Measurements from ENCODE around the gene TTLL5.
"Not testable (repeated sequence)": the region's sequence is repeated elsewhere in the genome, so short reads cannot be mapped to it uniquely, and the experiment has no call there.

Gene TTLL5

GRCh38 chr14:75917322-75917945, 256.4 kb downstream of the TTLL5 start:
- Histone ChIP-seq H2BK15ac (replicated peaks; ENCODE audit: low read depth) (no peak overlapping the region), H3K4ac (ENCODE audit: low read depth, low read length) (no peak overlapping the region), H3K27ac (ENCODE audit: low read depth, low read length) (no peak overlapping the region), H2BK5ac (ENCODE audit: low read length) (no peak overlapping the region), H3K4me1 (ENCODE audit: control insufficient read depth, low read depth, low read length) (peaks cover 9% of the 10 kb centered on the region), H4K5ac (ENCODE audit: low read length) (no peak overlapping the region), H3K23ac (ENCODE audit: low read length) (no peak overlapping the region), H3K79me1 (ENCODE audit: low read length) (no peaks in the 10 kb centered on the region), H3K4me2 (ENCODE audit: low read length) (no peak overlapping the region), H4K8ac (ENCODE audit: low read depth, low read length) (no peak overlapping the region), H3K79me2 (ENCODE audit: control insufficient read depth, insufficient read depth, low read length) (no peaks in the 10 kb centered on the region), H3K56ac (ENCODE audit: low read length) (peak overlapping the region; percentile 51), H3K27me3 (ENCODE audit: insufficient read depth, low read length, poor library complexity) (no peaks in the 10 kb centered on the region), H3K4me3 (ENCODE audit: low read length) (no peak overlapping the region), H3K36me3 (ENCODE audit: control insufficient read depth, insufficient read depth, low read length) (no peaks in the 10 kb centered on the region), H3K18ac (ENCODE audit: low read length) (no peak overlapping the region), H2BK120ac (ENCODE audit: low read depth, low read length) (no peak overlapping the region), H3K9ac (ENCODE audit: low read length) (peak overlapping the region; percentile 6), H2AK5ac (ENCODE audit: low read length) (no peak overlapping the region)
- DNase-seq: peak; percentile 79
- WGBS (ENCODE audit: extremely low coverage, insufficient coverage, low lambda C conversion rate): no CpG with 5 or more reads among the region's 10 CpGs

- H3K18ac ChIP-seq (ENCODE audit: low read length): no peak overlapping the region
- peak overlapping the region; percentile 0 for H3K56ac ChIP-seq (ENCODE audit: low read length)
- H3K23ac ChIP-seq (ENCODE audit: low read length): no peak overlapping the region
- no peak overlapping the region for H3K4me2 ChIP-seq (ENCODE audit: low read length)
- H3K79me2 ChIP-seq (ENCODE audit: control insufficient read depth, insufficient read depth, low read length): no peaks in the 10 kb centered on the region
- H2BK15ac ChIP-seq (replicated peaks; ENCODE audit: low read depth): no peak overlapping the region
- no peak overlapping the region for H3K4me3 ChIP-seq (ENCODE audit: low read length)
- H2AK5ac ChIP-seq (ENCODE audit: low read length): no peak overlapping the region
- peaks cover 9% of the 10 kb centered on the region for H3K4me1 ChIP-seq (ENCODE audit: control insufficient read depth, low read depth, low read length)
- no CpG with 5 or more reads among the region's 1 CpG for WGBS (ENCODE audit: extremely low coverage, insufficient coverage, low lambda C conversion rate)
- no peak for DNase-seq
- H3K36me3 ChIP-seq (ENCODE audit: control insufficient read depth, insufficient read depth, low read length): no peaks in the 10 kb centered on the region
- no peak overlapping the region for H4K5ac ChIP-seq (ENCODE audit: low read length)
- no peaks in the 10 kb centered on the region for H3K79me1 ChIP-seq (ENCODE audit: low read length)
- no peak overlapping the region for H2BK5ac ChIP-seq (ENCODE audit: low read length)
- H4K8ac ChIP-seq (ENCODE audit: low read depth, low read length): no peak overlapping the region
- no peak overlapping the region for H3K9ac ChIP-seq (ENCODE audit: low read length)
- no peaks in the 10 kb centered on the region for H3K27me3 ChIP-seq (ENCODE audit: insufficient read depth, low read length, poor library complexity)
- H2BK120ac ChIP-seq (ENCODE audit: low read depth, low read length): no peak overlapping the region
- no peak overlapping the region for H3K27ac ChIP-seq (ENCODE audit: low read depth, low read length)
- H3K4ac ChIP-seq (ENCODE audit: low read depth, low read length): no peak overlapping the region
Measured at GRCh38 chr14:75917946-75918335, 256.9 kb downstream of the TTLL5 start.

- not testable (repeated sequence) for DNase-seq; H3K9ac ChIP-seq (ENCODE audit: low read length); H3K79me1 ChIP-seq (ENCODE audit: low read length); H3K79me2 ChIP-seq (ENCODE audit: control insufficient read depth, insufficient read depth, low read length); H3K4me2 ChIP-seq (ENCODE audit: low read length); H4K8ac ChIP-seq (ENCODE audit: low read depth, low read length); H4K5ac ChIP-seq (ENCODE audit: low read length); H3K27me3 ChIP-seq (ENCODE audit: insufficient read depth, low read length, poor library complexity); H3K23ac ChIP-seq (ENCODE audit: low read length); H3K4me3 ChIP-seq (ENCODE audit: low read length); H3K27ac ChIP-seq (ENCODE audit: low read depth, low read length); H3K18ac ChIP-seq (ENCODE audit: low read length); H3K56ac ChIP-seq (ENCODE audit: low read length); H3K4ac ChIP-seq (ENCODE audit: low read depth, low read length); H2BK120ac ChIP-seq (ENCODE audit: low read depth, low read length); H2BK15ac ChIP-seq (replicated peaks; ENCODE audit: low read depth); H2AK5ac ChIP-seq (ENCODE audit: low read length); H2BK5ac ChIP-seq (ENCODE audit: low read length); H3K36me3 ChIP-seq (ENCODE audit: control insufficient read depth, insufficient read depth, low read length); H3K4me1 ChIP-seq (ENCODE audit: control insufficient read depth, low read depth, low read length)
- WGBS (ENCODE audit: extremely low coverage, insufficient coverage, low lambda C conversion rate): no CpG with 5 or more reads among the region's 4 CpGs
Measured at GRCh38 chr14:75920421-75920820, 259.4 kb downstream of the TTLL5 start.

GRCh38 chr14:75925141-75925840, 264.2 kb downstream of the TTLL5 start:
- H3K27ac ChIP-seq (ENCODE audit: low read depth, low read length); H3K4ac ChIP-seq (ENCODE audit: low read depth, low read length); DNase-seq; H4K8ac ChIP-seq (ENCODE audit: low read depth, low read length); H3K27me3 ChIP-seq (ENCODE audit: insufficient read depth, low read length, poor library complexity); H3K79me1 ChIP-seq (ENCODE audit: low read length); H3K56ac ChIP-seq (ENCODE audit: low read length); H3K23ac ChIP-seq (ENCODE audit: low read length); H3K18ac ChIP-seq (ENCODE audit: low read length); H3K79me2 ChIP-seq (ENCODE audit: control insufficient read depth, insufficient read depth, low read length); H2BK5ac ChIP-seq (ENCODE audit: low read length); H2BK120ac ChIP-seq (ENCODE audit: low read depth, low read length); H3K36me3 ChIP-seq (ENCODE audit: control insufficient read depth, insufficient read depth, low read length); H3K4me1 ChIP-seq (ENCODE audit: control insufficient read depth, low read depth, low read length); H3K9ac ChIP-seq (ENCODE audit: low read length); H4K5ac ChIP-seq (ENCODE audit: low read length); H3K4me3 ChIP-seq (ENCODE audit: low read length); H2BK15ac ChIP-seq (replicated peaks; ENCODE audit: low read depth); H3K4me2 ChIP-seq (ENCODE audit: low read length); H2AK5ac ChIP-seq (ENCODE audit: low read length): not testable (repeated sequence)
- WGBS (ENCODE audit: extremely low coverage, insufficient coverage, low lambda C conversion rate): no CpG with 5 or more reads among the region's 54 CpGs

- Histone ChIP-seq H3K79me1 (ENCODE audit: low read length) (no peaks in the 10 kb centered on the region), H3K79me2 (ENCODE audit: control insufficient read depth, insufficient read depth, low read length) (no peaks in the 10 kb centered on the region), H3K9ac (ENCODE audit: low read length) (no peak overlapping the region), H3K56ac (ENCODE audit: low read length) (no peak overlapping the region), H3K36me3 (ENCODE audit: control insufficient read depth, insufficient read depth, low read length) (no peaks in the 10 kb centered on the region), H4K8ac (ENCODE audit: low read depth, low read length) (no peak overlapping the region), H2BK5ac (ENCODE audit: low read length) (no peak overlapping the region), H3K27ac (ENCODE audit: low read depth, low read length) (no peak overlapping the region), H3K23ac (ENCODE audit: low read length) (no peak overlapping the region), H2BK120ac (ENCODE audit: low read depth, low read length) (no peak overlapping the region), H3K4me3 (ENCODE audit: low read length) (no peak overlapping the region), H2BK15ac (replicated peaks; ENCODE audit: low read depth) (no peak overlapping the region), H2AK5ac (ENCODE audit: low read length) (no peak overlapping the region), H3K4me1 (ENCODE audit: control insufficient read depth, low read depth, low read length) (no peaks in the 10 kb centered on the region), H4K5ac (ENCODE audit: low read length) (no peak overlapping the region), H3K4me2 (ENCODE audit: low read length) (no peak overlapping the region), H3K18ac (ENCODE audit: low read length) (no peak overlapping the region), H3K4ac (ENCODE audit: low read depth, low read length) (no peak overlapping the region), H3K27me3 (ENCODE audit: insufficient read depth, low read length, poor library complexity) (no peaks in the 10 kb centered on the region)
- no peak for DNase-seq
- WGBS (ENCODE audit: extremely low coverage, insufficient coverage, low lambda C conversion rate): no CpG with 5 or more reads among the region's 4 CpGs
Measured at GRCh38 chr14:75926431-75927115, 265.5 kb downstream of the TTLL5 start.

Measured in mesendoderm (in vitro differentiated cells).